ENCODE measurements around the gene NISCH.

The NISCH gene

DNA sequence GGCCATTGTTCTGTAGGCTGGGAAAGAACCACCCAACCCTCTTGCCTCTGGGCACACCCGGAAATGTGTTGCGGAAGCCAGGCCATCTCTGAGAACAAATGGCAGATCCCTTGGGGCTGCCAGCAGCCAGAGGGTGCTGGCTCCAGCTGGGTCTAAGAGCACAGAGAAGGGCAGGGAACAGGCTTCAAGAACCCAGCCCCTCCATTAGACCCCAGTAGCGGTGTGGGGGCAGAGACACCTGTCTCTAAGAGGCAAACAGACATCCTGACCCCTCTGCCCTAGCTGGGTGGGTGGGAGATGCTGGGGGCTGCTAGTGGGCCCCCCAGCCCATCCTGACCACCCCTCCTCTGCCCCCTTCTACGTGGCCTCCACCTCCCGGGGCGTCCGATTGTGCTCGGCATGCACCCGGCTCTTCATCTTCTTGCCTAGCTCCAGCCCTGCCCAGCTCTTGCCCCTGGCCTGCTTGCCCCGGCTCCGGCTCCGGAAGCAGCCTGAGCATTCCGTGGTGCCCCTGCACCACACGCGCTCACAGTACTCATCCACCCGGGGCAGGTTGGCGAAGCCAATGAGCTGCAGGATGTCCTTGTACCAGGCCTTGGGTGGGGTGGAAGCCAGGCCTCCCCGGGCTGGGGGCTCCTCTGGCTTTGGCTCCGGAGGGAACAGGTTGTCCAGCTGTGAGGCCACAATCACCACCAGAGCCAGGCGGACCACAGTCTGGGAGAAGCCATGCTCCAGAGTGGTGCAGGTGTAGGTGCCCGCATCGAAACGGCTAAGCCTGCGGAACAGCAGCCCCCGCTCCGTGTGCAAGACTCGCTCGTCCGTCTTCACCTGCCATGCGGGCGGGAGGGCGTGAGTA lies 19.9 kb upstream of the NISCH start:
- DNase-seq (ENCODE audit: low spot score) = no peak

DNA sequence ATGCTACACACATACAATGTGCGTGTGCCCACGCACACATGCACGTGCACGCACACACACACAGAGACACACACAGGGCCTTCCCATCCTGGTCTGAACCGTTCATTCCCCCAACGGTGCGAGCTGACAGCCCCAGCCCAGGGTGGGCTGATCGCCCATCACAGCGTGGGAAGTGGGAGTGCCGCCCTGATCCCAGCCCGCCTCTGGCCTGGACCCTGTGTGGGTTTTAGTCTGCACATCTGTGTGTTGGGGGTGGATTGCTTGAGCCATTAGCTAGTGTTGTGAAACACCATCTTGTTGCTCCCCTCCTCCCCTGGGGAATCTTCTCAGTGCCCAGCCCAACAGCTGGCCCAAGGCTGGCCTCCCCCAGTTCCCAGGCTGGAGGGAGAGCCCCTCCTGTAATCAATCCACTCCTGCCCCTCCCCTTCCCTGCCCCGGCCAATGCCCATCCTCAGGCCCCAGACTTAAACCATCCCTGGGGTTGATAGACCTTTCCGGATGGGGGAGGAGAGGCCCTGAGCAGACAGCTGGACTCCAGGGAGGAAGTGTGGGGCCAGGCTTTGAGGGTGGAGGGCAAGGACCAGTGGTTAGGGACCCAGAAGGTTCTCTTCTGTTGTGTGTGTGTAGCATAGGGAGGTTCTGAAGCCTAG lies 18.8 kb upstream of the NISCH start:
- DNase-seq (ENCODE audit: low spot score) = no peak

GRCh38 chr3:52437326-52438103 lies 17.9 kb upstream of the NISCH start:
- no peak for DNase-seq (ENCODE audit: low spot score)

- DNase-seq (ENCODE audit: low spot score) = no peak
Observed at GRCh38 chr3:52438104-52438376, 17.4 kb upstream of the NISCH start.

- no peak for DNase-seq (ENCODE audit: low spot score)
Observed at GRCh38 chr3:52438579-52439425, 16.6 kb upstream of the NISCH start.

GRCh38 chr3:52439426-52440248 lies 15.8 kb upstream of the NISCH start:
- DNase-seq (ENCODE audit: low spot score) = no peak

DNA sequence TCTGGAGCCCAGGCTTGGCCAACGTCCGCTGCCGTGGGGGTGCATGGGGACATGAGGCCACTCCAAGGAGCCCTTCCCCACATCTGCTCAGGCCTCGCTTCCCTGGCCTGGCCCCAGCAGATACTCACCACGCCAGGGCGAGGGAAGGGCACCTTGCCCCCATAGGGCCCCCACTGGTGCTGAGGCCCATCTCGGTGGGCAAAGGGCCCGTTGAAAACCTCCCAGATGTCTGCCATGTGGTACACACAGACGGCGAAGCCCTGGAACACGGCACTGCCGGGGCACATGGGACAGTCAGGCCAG lies 15.2 kb upstream of the NISCH start:
- DNase-seq (ENCODE audit: low spot score) = no peak

DNA sequence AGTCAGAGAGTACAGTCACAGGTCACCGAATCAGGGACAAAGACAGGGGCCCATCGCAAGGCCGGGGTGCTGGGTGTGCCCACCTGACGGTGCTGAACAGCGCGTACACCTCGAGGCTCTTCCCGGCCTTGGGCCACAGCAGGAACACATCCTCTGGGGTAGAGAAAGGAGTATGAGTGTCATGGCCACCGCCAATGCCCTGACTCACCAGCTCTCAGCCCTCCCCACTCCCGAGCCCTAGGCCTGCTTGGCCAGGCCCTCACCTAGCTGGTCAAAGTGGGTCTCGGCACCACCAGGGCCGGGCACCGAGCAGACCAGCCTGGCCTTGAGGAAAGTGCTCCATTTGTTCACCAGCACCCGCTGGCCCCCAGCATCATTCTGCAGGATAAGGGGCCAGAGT lies 14.7 kb upstream of the NISCH start:
- no peak for DNase-seq (ENCODE audit: low spot score)

DNA sequence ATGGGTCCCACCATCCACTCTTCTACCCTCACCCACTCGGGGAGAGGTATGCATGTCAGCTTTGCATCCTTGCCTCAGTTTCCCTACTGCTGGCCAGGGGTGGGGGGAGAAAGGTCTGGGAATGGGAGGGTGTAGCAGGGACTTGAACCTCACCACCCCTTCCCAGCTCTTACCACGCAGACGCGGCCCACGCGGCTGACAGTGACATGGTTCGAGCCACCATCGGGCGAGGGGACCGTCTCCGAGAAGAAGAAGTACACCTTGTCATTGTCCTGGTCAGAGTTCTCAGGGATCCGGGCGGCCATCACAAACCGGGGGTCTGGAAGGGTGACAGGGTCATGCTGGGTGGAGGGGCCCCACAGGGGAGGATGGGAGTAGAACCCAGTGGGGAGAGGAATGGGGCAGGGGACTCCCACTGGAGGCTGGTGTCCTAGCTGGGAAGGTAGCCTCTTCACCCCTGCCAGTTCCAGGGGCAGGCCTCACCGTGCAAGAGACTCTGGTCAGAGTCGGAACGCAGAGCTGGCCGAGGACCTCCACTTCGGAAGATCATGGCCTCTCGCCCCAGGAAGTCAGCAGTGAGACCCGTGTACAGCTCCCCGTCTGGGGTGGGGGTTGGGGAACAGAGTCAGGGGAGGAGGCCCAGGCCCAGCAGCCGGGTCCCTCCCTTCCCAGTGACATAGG lies 14.2 kb upstream of the NISCH start:
- DNase-seq (ENCODE audit: low spot score) = no peak

DNA sequence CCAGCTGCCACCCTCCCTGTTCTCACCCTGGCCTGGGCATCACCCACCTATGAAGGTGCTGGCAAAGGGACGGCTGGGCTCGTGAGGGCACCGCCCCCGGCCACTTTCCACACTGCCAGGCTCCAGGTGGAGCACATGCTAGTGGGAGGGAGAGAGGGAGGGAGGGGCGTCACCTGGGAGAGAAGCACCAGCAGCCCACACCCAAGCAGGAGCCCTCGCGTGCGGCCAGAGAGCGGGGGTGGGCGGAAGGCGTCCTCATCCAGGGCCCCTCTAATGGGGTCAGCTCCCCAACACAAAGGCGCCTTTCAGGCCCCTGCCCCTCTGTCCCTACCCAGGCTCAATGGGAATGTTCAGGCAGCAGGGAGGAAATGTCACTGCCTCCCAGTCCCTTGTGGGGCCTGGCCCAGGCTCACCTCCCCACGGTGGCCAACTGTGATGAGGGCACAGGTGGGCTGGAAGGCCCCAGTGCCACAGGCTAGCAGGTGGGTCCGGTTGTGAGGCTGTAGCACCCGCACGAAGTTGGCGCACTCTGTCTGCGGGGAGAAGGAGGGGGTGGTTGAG lies 13.6 kb upstream of the NISCH start:
- DNase-seq (ENCODE audit: low spot score) = no peak

DNA sequence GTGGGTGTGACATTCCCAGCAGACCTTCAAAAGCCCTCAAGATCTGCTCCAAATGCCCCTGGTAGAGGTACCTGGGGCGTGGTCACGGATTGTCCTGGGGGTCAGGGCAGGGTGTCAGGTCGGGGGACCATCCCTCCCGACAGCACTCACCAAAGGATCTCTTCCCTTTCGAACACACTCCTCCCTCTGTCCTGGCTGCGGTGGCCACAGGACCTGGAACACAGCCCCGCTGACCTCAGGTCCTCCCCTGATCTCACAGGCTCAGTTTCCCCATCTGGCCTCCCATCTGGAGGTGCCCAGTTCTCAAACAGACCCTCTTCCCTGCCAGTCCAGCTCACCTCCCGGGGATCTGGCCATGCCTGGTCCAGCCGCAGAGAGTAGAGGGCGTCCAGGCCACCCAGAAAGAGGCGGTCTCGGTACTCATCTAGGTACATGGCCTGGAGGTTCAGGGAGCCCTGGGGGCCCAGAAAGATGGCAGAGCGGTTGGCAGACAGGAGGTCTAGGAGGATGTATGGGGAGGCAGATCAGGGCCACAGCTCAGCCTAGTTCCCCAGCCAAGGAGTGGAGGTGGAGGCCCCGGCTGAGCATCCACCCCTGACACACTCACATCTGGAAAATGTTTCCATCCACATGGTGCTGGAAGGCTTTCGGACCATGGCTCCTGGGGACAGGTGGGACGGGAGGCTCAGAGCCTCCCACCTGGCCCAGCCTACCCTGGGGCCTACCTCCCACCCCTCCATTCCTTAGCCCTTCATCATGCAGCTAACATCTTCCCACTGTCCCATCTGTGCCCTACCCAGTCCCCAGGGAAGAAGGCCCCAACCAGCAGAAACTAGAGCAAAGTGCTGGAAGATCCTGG lies 12.8 kb upstream of the NISCH start:
- no peak for DNase-seq (ENCODE audit: low spot score)

DNA sequence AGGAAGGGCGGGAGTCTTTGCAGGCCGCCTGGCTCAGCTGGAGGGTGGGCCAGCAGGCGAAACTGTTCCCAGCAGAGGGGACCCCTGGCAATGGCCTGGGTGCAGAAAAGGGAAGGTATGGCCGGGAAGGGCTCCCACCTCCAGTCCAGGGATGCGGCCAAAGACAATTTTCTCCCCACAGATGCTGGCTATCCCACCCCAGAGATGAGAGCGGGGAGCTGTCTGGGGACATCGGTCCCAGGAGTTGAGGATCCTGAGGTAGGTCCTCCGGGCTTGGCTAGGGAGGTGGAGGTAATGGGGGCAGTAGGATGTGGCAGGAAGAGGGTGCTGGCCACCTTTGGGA lies 12.2 kb upstream of the NISCH start:
- DNase-seq (ENCODE audit: low spot score) = no peak

GRCh38 chr3:52443791-52444687 lies 11.4 kb upstream of the NISCH start:
- no peak for DNase-seq (ENCODE audit: low spot score)

GRCh38 chr3:52444860-52445793 lies 10.3 kb upstream of the NISCH start, which contains the start of gene SEMA3G:
Gene SEMA3G, minus strand, starts transcription at chr3:52445103. Its CDS starts 76 bp downstream, at chr3:52445027.
- peak; percentile 64 for DNase-seq (ENCODE audit: low spot score)

- no peak for DNase-seq (ENCODE audit: low spot score)
Observed at GRCh38 chr3:52446042-52446441, 9.4 kb upstream of the NISCH start.

GRCh38 chr3:52446631-52447511 lies 8.5 kb upstream of the NISCH start:
- DNase-seq (ENCODE audit: low spot score) = peak; percentile 66
